CD8-positive, alpha-beta memory T cell (primary cell): Measurements from ENCODE around the gene OPCML. TPM values are rescaled to one million over a fixed set of nuclear protein-coding genes. Genes with fewer than 3 reads are reported as not detected.
A peak's percentile ranks its signal among the peaks of the same experiment; 100 is the strongest.

ENCODE experiments used
- CTCF ChIA-PET: fragments of 350-600 bp; sonication (Branson Sonifier 250); formaldehyde crosslinking; loops from one replicate; lab custom pipeline; 2021; ENCODE audit warnings: antibody characterized with exemption; lab: Charles Lee
- POLR2A ChIA-PET: fragments of 350-600 bp; sonication (Branson Sonifier 250); formaldehyde crosslinking; loops from one replicate; lab custom pipeline; 2021; ENCODE audit warnings: antibody characterized with exemption; lab: Charles Lee
- DNase-seq, 5 donors: peaks; one replicate each; pipeline versions ENCODE4 v3.0.0 to v3.0.0-alpha.2; 2020 to 2022; ENCODE audit warnings: mixed read lengths in 1 of 5
- H3K27ac ChIP-seq: one replicate; pipeline ENCODE4 v1.7.0; 2013; ENCODE audit warnings: low read depth, mild to moderate bottlenecking, low read length, moderate library complexity
- H3K27me3 ChIP-seq: 2 replicates; pipeline ENCODE4 v1.7.0; 2013; ENCODE audit warnings: low read length, mild to moderate bottlenecking; ENCODE audit not compliant: insufficient read depth, poor library complexity, severe bottlenecking
- H3K36me3 ChIP-seq: 2 replicates; pipeline ENCODE4 v1.7.0; 2013; ENCODE audit warnings: mild to moderate bottlenecking, low read length, moderate library complexity; ENCODE audit not compliant: insufficient read depth
- H3K4me1 ChIP-seq: 2 replicates; pipeline ENCODE4 v1.7.0; 2013; ENCODE audit warnings: mild to moderate bottlenecking, low read length, moderate library complexity; ENCODE audit not compliant: insufficient read depth
- H3K4me3 ChIP-seq: 2 replicates; pipeline ENCODE4 v1.7.0; 2013; ENCODE audit warnings: mild to moderate bottlenecking, low read length
- H3K9me3 ChIP-seq: 2 replicates; pipeline ENCODE4 v1.7.0; 2013; ENCODE audit warnings: mild to moderate bottlenecking, low read length
- H3K27ac Mint-ChIP-seq, 8 donors: one replicate each; pipeline ENCODE4 v1.8.0; 2020 to 2021; ENCODE audit warnings: mixed read lengths in 8 of 8, mild to moderate bottlenecking in 6 of 8, inconsistent platforms in 3 of 8, moderate library complexity in 3 of 8
- H3K27me3 Mint-ChIP-seq, 2 donors: one replicate each; pipeline ENCODE4 v1.8.0; 2020 to 2021; ENCODE audit warnings: mixed read lengths in 2 of 2, mild to moderate bottlenecking in 1 of 2, moderate library complexity in 1 of 2
- H3K36me3 Mint-ChIP-seq, 3 donors: one replicate each; pipeline ENCODE4 v1.8.0; 2020 to 2021; ENCODE audit warnings: mixed read lengths in 3 of 3, inconsistent platforms in 1 of 3, mild to moderate bottlenecking in 1 of 3
- H3K4me1 Mint-ChIP-seq, 3 donors: one replicate each; pipeline ENCODE4 v1.8.0; 2020 to 2021; ENCODE audit warnings: mixed read lengths in 3 of 3, inconsistent platforms in 1 of 3, mild to moderate bottlenecking in 1 of 3
- H3K4me3 Mint-ChIP-seq, 7 donors: one replicate each; pipeline ENCODE4 v1.8.0; 2020 to 2021; ENCODE audit warnings: mixed read lengths in 7 of 7, mild to moderate bottlenecking in 6 of 7, moderate library complexity in 4 of 7, inconsistent platforms in 2 of 7
- H3K9me3 Mint-ChIP-seq, 5 donors: one replicate each; pipeline ENCODE4 v1.8.0; 2020 to 2022; ENCODE audit warnings: mixed read lengths in 5 of 5, mild to moderate bottlenecking in 3 of 5, moderate library complexity in 2 of 5, inconsistent platforms in 1 of 5
- polyA plus RNA-seq: library from polyadenylated mRNA; unstranded; fragments of 300-500 nt; fragmentation: Illumina TruSeq; gene quantifications from one replicate; pipeline ENCODE4 v1.2.3, GENCODE V29; 2021
- total RNA-seq, 2 experiments: library from RNA; stranded (reverse); gene quantifications; one replicate each; pipeline ENCODE4 v1.2.3, GENCODE V29; 2021

OPCML gene
- total and polyA plus RNA-seq, 3 experiments from 2014 or later = not detected

DNA sequence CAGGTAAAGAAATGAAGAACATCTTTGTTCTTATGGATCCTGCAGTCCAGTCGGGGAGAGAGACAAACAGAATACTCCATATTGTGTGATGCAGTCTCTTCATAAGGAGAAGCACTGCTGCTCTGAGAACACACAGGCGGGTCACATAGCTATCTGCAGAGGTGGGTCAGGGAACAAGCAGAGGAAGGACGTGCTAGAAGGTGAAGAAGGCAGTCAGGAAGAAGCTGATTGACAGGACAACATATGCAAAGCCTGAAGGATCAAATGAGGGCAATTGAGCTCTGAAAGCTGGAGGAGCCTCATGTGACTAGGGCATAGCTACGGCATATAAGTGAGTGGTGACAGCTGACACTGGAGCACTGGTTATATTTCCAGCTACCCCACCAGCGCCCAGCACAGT lies 122.5 kb downstream of the OPCML start:
- no peak overlapping the region for H3K4me3 Mint-ChIP-seq

GRCh38 chr11:133408936-133409335 lies 123.4 kb downstream of the OPCML start:
- Histone ChIP-seq H3K27me3 (no peaks in the 10 kb centered on the region), H3K9me3 (no peaks in the 10 kb centered on the region), H3K4me1 (no peaks in the 10 kb centered on the region), H3K4me3 (no peak overlapping the region), H3K36me3 (no peaks in the 10 kb centered on the region), H3K27ac (no peak overlapping the region)
- no peak for DNase-seq
- peak overlapping the region in 1 of 7 donors; percentile 42 for H3K4me3 Mint-ChIP-seq
- no peaks in the 10 kb centered on the region for H3K27me3 Mint-ChIP-seq
- no peak overlapping the region for H3K27ac Mint-ChIP-seq
- no peaks in the 10 kb centered on the region for H3K36me3 Mint-ChIP-seq
- ChIA-PET CTCF (no interaction called here), POLR2A (no interaction called here)
- no peaks in the 10 kb centered on the region for H3K4me1 Mint-ChIP-seq
- peaks cover 0 to 7% (median 0%) of the 10 kb centered on the region in 5 donors for H3K9me3 Mint-ChIP-seq

More for the DNA sequence above, 122.5 kb downstream of the OPCML start:
- H3K4me3 ChIP-seq = no peak overlapping the region
- H3K27me3 ChIP-seq = no peaks in the 10 kb centered on the region
- ChIA-PET CTCF (no interaction called here), POLR2A (no interaction called here)
- no peaks in the 10 kb centered on the region for H3K36me3 Mint-ChIP-seq
- H3K27ac Mint-ChIP-seq = no peak overlapping the region
- H3K27ac ChIP-seq = no peak overlapping the region
- H3K9me3 Mint-ChIP-seq = peaks cover 0 to 7% (median 3%) of the 10 kb centered on the region in 5 donors
- DNase-seq = no peak
- no peaks in the 10 kb centered on the region for H3K4me1 Mint-ChIP-seq
- no peaks in the 10 kb centered on the region for H3K9me3 ChIP-seq
- no peaks in the 10 kb centered on the region for H3K27me3 Mint-ChIP-seq
- H3K36me3 ChIP-seq = no peaks in the 10 kb centered on the region
- H3K4me1 ChIP-seq = no peaks in the 10 kb centered on the region

DNA sequence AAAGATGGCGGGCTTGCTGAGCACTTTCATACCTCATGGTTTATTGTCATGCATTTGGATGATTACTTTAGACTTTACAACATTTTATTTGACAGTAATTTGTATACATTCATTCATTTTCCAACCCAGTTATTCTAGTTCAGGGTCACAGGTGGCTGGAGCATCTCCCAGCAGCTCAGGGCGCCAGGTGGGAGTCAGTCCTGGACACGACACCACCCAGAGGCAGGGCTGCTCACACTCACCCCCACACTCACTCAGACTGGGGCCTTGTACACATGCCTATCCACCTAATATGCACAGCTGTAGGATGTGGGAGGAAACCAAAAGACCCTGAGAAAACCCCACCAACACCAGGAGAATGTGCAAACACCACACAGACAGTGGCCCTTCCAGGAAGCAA lies 123.9 kb downstream of the OPCML start:
- H3K27me3 Mint-ChIP-seq = no peaks in the 10 kb centered on the region
- no peaks in the 10 kb centered on the region for H3K27me3 ChIP-seq
- peaks cover 0 to 7% (median 0%) of the 10 kb centered on the region in 5 donors for H3K9me3 Mint-ChIP-seq

GRCh38 chr11:133406489-133406888 lies 125.8 kb downstream of the OPCML start:
- H3K4me3 Mint-ChIP-seq = no peak overlapping the region
- Histone ChIP-seq H3K27me3 (no peaks in the 10 kb centered on the region), H3K36me3 (no peaks in the 10 kb centered on the region), H3K4me1 (no peaks in the 10 kb centered on the region), H3K27ac (no peak overlapping the region), H3K4me3 (no peak overlapping the region), H3K9me3 (no peaks in the 10 kb centered on the region)
- ChIA-PET CTCF (no interaction called here), POLR2A (no interaction called here)
- H3K27ac Mint-ChIP-seq = no peak overlapping the region
- no peaks in the 10 kb centered on the region for H3K4me1 Mint-ChIP-seq
- H3K27me3 Mint-ChIP-seq = no peaks in the 10 kb centered on the region
- DNase-seq = no peak
- no peaks in the 10 kb centered on the region for H3K36me3 Mint-ChIP-seq
- H3K9me3 Mint-ChIP-seq = peaks cover 0 to 7% (median 0%) of the 10 kb centered on the region in 5 donors

More for the DNA sequence above, 123.9 kb downstream of the OPCML start:
- H3K4me1 ChIP-seq = no peaks in the 10 kb centered on the region
- H3K36me3 ChIP-seq = no peaks in the 10 kb centered on the region
- H3K9me3 ChIP-seq = no peaks in the 10 kb centered on the region
- H3K4me3 ChIP-seq = no peak overlapping the region
- ChIA-PET CTCF (no interaction called here), POLR2A (no interaction called here)
- H3K36me3 Mint-ChIP-seq = no peaks in the 10 kb centered on the region
- no peak overlapping the region for H3K27ac Mint-ChIP-seq
- H3K27ac ChIP-seq = no peak overlapping the region
- H3K4me3 Mint-ChIP-seq = no peak overlapping the region
- no peak for DNase-seq
- no peaks in the 10 kb centered on the region for H3K4me1 Mint-ChIP-seq

DNA sequence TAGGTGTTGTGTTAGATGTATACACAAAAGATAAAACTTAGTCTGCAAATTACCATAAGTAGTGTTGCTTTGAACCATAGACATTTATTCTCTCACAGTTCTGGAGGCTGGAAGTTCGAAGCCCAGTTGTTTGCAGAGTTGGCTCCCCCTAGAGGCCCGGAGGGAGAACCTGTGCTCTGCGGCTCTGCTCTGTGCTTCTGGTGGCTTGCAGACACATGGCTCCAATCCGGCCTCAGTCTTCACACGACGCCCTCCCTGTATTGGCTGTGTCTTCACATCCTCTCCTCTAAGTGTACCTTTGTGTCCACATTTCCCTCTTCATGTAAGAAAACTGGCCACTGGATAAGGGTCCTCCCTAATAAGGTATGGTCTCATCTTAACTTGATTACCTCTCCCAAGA lies 128.4 kb downstream of the OPCML start:
- DNase-seq = no peak
- Histone ChIP-seq H3K4me3 (no peak overlapping the region), H3K9me3 (no peaks in the 10 kb centered on the region), H3K27ac (no peak overlapping the region), H3K27me3 (no peaks in the 10 kb centered on the region), H3K36me3 (no peaks in the 10 kb centered on the region), H3K4me1 (no peaks in the 10 kb centered on the region)
- Mint-ChIP-seq H3K9me3 (peaks cover 0 to 4% (median 0%) of the 10 kb centered on the region in 5 donors), H3K4me1 (no peaks in the 10 kb centered on the region), H3K36me3 (no peaks in the 10 kb centered on the region), H3K4me3 (no peak overlapping the region), H3K27ac (no peak overlapping the region), H3K27me3 (no peaks in the 10 kb centered on the region)
- ChIA-PET CTCF (no interaction called here), POLR2A (no interaction called here)

DNA sequence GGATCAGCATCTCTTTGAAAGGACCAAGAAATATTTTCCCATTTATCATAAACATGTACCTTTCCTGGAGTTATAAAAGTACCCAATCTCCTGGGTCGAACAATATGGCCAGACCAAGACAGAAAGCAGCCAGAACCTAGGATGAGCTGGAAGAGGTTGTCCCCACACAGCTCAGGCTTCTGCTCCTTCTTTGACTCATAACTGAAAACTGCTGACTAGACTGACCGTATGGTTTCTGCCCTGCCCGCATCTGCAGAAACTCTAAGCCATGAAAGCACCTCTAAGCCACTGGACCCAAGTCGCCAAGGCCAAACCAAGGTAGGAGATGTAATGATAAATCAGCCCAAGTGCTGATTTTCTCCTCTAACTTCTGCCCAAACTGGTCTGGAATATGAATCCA lies 129.8 kb downstream of the OPCML start:
- H3K4me1 ChIP-seq = no peaks in the 10 kb centered on the region
- no peaks in the 10 kb centered on the region for H3K27me3 ChIP-seq
- H3K9me3 Mint-ChIP-seq = peaks cover 0 to 4% (median 2%) of the 10 kb centered on the region in 5 donors
- H3K27me3 Mint-ChIP-seq = no peaks in the 10 kb centered on the region
- H3K27ac ChIP-seq = no peak overlapping the region
- H3K4me3 ChIP-seq = no peak overlapping the region
- H3K4me3 Mint-ChIP-seq = no peak overlapping the region
- POLR2A ChIA-PET = no interaction called here
- H3K36me3 ChIP-seq = no peaks in the 10 kb centered on the region
- no peaks in the 10 kb centered on the region for H3K9me3 ChIP-seq
- H3K4me1 Mint-ChIP-seq = no peaks in the 10 kb centered on the region
- no peak overlapping the region for H3K27ac Mint-ChIP-seq
- CTCF ChIA-PET = no interaction called here
- no peak for DNase-seq
- H3K36me3 Mint-ChIP-seq = no peaks in the 10 kb centered on the region

- H3K27ac ChIP-seq = no peak overlapping the region
- no peaks in the 10 kb centered on the region for H3K9me3 ChIP-seq
- H3K27me3 Mint-ChIP-seq = no peaks in the 10 kb centered on the region
- H3K4me3 Mint-ChIP-seq = no peak overlapping the region
- no peak overlapping the region for H3K4me3 ChIP-seq
- H3K4me1 ChIP-seq = no peaks in the 10 kb centered on the region
- DNase-seq = no peak
- no peaks in the 10 kb centered on the region for H3K36me3 Mint-ChIP-seq
- H3K27ac Mint-ChIP-seq = no peak overlapping the region
- H3K9me3 Mint-ChIP-seq = peaks cover 0 to 3% (median 0%) of the 10 kb centered on the region in 5 donors
- no peaks in the 10 kb centered on the region for H3K27me3 ChIP-seq
- H3K36me3 ChIP-seq = no peaks in the 10 kb centered on the region
- H3K4me1 Mint-ChIP-seq = no peaks in the 10 kb centered on the region
- ChIA-PET CTCF (no interaction called here), POLR2A (no interaction called here)
Measured at GRCh38 chr11:133399855-133400625, 132.3 kb downstream of the OPCML start.

GRCh38 chr11:133399294-133399693 lies 133.0 kb downstream of the OPCML start:
- no peak for DNase-seq
- no peaks in the 10 kb centered on the region for H3K9me3 ChIP-seq
- H3K36me3 ChIP-seq = no peaks in the 10 kb centered on the region
- no peaks in the 10 kb centered on the region for H3K4me1 ChIP-seq
- no peaks in the 10 kb centered on the region for H3K36me3 Mint-ChIP-seq
- H3K27ac Mint-ChIP-seq = no peak overlapping the region
- no peak overlapping the region for H3K4me3 ChIP-seq
- H3K27ac ChIP-seq = no peak overlapping the region
- ChIA-PET CTCF (no interaction called here), POLR2A (no interaction called here)
- no peaks in the 10 kb centered on the region for H3K4me1 Mint-ChIP-seq
- peaks cover 0 to 4% (median 0%) of the 10 kb centered on the region in 5 donors for H3K9me3 Mint-ChIP-seq
- H3K4me3 Mint-ChIP-seq = no peak overlapping the region
- no peaks in the 10 kb centered on the region for H3K27me3 ChIP-seq
- H3K27me3 Mint-ChIP-seq = no peaks in the 10 kb centered on the region
